ENCODE results near the gene TIMP2.

The TIMP2 gene

DNA sequence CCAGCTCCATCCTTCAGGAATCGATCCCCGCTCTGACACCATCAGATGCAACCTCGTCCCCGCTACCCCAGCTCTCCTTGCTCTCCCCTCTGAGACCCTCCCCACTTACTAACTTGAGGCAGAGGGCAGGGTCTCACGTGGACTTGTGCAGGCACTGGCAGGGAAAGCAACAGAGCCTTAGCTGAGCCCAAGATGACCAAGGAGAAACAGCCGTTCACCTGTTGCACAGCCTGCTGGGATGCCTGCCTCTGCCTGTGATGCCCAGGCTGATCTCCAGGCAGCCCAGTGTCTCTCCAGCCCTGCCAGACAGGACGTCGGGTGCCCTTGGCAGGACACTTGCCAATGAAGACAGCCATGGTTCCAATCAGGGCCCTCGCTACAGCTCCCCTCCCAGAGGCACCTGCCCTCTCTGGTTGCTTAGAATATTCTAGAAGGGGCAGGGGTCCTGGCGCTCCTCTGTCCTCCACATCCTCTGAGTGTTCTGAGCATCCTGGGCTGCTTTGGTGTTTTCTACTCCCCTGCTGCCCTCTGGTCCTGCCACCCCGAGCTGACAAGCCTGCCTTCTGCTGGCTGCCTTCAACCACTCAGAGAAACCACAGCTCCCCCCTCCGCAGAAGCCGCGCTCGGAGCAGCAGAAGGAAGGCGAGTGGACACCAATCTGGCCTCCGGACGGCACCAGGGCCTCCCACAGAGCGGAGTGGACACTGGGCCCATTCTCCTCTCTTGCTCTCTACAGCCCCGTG lies 28.9 kb downstream of the TIMP2 start:
- TF ChIP-seq GATA2 (IDR thresholded peaks at IDR 0.05; ENCODE audit: low read depth, low read length) = no peak
- TF ChIP-seq GATA3 (IDR thresholded peaks at IDR 0.05; ENCODE audit: low read depth, low read length) = no peak

DNA sequence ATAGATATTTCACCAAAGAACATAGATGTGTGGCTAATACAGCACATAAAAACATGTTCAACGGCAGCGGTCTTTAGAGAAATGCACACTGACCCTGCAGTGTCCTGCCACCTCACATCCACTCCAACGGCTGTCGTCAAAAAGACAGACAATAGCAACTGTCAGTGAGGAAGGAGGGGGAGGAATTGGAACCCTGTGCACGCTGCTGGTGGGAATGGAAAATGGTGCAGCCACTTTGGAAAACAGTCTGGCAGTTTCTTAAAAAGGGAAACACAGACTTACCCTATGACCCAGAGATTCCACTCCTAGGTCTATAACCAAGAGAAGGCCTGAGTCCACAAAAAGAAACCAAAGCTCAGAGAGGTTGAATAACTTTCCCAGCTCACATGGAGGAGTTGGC lies 29.9 kb downstream of the TIMP2 start:
- TF ChIP-seq GATA2 (IDR thresholded peaks at IDR 0.05; ENCODE audit: low read depth, low read length) (no peak), GATA3 (IDR thresholded peaks at IDR 0.05; ENCODE audit: low read depth, low read length) (no peak)

DNA sequence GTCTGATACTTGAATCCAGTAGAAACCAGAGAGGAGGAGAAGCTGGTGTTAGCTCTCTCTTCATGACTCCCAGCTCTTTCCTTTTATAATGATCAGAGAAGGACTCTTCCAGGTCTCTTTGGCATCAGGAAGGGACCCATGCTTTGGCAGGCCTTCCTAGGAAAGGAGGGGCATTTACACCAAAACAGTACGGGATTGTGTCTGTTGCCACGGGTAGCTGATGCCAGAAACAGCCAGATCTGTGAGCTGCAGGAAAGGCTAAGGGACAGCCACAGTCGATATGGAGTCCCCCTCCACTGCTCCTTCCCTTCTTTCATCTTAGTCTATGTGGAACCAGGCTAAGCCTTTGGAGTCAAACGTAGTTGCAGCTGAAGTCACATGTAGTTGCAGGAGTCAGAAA lies 31.5 kb downstream of the TIMP2 start:
- TF ChIP-seq GATA2 (IDR thresholded peaks at IDR 0.05; ENCODE audit: low read depth, low read length) = no peak
- TF ChIP-seq GATA3 (IDR thresholded peaks at IDR 0.05; ENCODE audit: low read depth, low read length) = no peak

DNA sequence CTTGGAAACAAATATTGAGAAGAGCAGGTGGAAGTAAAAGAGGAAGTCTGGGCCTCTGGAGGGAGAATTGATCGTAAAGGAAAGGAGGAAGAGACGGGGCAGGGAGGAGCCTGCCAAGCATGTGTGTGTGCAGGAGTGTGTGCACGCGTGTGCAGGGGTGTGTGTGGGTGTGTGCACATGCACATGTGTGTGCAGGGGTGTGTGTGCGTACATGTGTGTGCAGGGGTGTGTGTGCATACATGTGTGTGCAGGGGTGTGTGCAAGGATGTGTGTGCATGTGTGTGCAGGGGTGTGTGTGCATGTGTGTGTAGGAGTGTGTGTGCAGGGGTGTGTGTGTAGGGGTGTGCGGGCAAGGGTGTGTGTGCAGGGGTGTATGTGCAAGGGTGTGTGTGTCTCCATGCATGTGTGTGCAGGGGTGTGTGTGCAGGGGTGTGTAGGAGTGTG lies 32.2 kb downstream of the TIMP2 start:
- TF ChIP-seq GATA3 (IDR thresholded peaks at IDR 0.05; ENCODE audit: low read depth, low read length) (no peak), GATA2 (IDR thresholded peaks at IDR 0.05; ENCODE audit: low read depth, low read length) (no peak)

DNA sequence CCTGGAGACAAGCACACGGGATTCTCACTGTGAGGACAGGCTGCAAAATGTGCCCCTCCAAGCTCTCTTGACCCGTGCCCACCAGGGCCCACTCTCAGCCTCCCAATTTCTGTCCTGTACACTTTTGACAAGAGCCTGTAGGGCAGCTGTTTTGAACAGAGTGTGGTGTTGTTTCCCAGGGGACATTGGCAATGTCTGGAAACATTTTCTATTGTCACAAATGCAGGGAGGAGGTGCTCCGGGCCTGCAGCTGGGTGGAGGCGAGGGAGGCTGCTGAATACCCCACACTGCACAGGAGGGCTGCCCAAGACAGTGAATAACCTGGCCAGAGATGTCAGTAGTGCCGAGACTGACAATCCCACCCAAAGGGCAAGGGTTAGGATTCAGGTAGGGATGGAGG lies 32.7 kb downstream of the TIMP2 start:
- TF ChIP-seq GATA2 (IDR thresholded peaks at IDR 0.05; ENCODE audit: low read depth, low read length) (no peak), GATA3 (IDR thresholded peaks at IDR 0.05; ENCODE audit: low read depth, low read length) (no peak)

DNA sequence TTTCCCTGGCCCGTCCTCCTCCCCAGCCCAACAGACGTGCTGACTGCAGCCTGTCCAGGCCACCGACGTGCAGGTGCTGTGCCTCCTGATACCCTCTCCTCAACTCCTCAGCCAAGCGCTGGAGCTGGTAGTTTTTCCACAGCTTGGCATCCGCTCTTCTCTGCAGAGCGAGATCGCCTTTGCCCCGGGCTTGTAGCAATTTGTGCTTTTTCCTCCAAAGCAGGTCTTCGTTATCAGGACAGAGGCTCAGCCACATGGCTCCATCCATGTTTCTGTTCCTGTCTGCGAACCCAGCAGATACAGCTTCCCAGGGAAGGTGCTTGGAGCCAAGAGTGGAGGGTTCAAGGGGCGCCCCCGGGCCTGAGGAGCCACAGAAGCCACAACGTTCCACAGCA lies 33.1 kb downstream of the TIMP2 start:
- TF ChIP-seq GATA2 (IDR thresholded peaks at IDR 0.05; ENCODE audit: low read depth, low read length) (peak; percentile 88), GATA3 (IDR thresholded peaks at IDR 0.05; ENCODE audit: low read depth, low read length) (no peak)

DNA sequence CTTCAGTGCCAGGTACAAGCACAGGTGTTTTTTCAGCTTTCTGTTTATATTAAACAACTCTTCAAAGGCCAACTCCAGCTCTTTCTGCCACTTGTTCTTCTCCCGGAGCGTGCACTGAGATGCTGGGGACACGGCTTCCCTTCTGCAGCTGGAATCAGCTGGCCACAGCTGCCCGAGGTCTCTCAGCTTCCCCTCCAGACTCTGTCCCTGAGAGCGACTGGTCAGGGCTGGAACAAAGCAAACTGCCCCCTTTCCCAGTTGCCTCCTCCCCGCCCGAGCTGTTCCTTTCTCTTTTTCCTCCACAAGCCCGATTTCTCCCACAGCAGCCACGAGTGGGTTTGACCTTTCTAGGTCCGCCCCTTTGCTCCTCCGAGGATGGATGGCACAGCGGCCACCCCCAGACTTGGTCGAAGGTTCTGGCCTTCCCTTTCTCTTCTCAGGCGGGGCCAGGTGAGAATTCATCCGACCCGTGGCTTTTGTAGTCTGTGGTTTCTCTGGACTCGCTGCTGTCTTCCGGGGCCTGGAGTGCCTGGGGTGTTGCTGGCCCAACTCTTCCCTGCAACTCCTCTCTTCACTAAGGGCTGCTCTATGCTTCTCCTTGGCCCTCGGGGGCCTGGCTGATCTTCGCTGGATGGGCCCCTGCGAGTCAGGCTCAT lies 33.7 kb downstream of the TIMP2 start:
- TF ChIP-seq GATA3 (IDR thresholded peaks at IDR 0.05; ENCODE audit: low read depth, low read length) (no peak), GATA2 (IDR thresholded peaks at IDR 0.05; ENCODE audit: low read depth, low read length) (no peak)

DNA sequence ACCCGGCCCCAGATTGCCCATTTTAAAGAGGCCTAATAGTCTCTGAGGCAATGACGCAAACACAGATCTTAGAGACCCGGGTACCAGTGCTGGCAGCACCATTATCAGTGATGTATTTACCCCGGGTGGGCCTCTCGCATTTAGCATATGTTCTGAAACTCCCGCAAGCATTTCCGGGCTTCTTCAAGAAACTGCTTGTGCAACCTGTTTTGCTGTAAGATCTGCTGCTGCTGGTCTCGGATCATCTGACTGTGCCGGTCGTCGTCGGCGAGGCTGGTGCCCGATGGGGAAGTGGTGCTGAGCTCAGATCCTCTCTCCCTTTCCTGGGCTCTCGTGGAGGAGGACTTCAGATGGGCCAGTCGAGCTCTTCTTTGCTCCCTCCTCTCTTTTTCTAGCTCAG lies 34.7 kb downstream of the TIMP2 start:
- TF ChIP-seq GATA3 (IDR thresholded peaks at IDR 0.05; ENCODE audit: low read depth, low read length) = no peak
- TF ChIP-seq GATA2 (IDR thresholded peaks at IDR 0.05; ENCODE audit: low read depth, low read length) = no peak

DNA sequence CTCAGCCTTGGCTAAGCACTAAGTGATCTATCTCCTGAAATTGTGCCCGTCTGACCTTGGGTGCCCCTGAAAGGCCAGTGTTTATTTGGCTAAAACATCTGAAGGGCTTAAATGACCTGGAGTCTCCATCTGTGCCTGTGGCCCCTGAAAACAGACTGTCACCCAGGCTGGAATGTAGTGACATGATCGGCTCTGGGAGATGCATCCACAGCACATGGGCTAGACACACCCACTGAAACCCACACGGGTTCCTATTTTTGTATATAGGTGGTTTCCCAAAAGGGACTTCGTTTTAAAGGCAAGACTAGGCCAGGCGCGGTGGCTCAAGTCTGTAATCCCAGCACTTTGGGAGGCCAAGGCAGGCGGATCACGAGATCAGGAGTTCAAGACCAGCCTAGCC lies 35.7 kb downstream of the TIMP2 start:
- TF ChIP-seq GATA3 (IDR thresholded peaks at IDR 0.05; ENCODE audit: low read depth, low read length) (no peak), GATA2 (IDR thresholded peaks at IDR 0.05; ENCODE audit: low read depth, low read length) (no peak)

DNA sequence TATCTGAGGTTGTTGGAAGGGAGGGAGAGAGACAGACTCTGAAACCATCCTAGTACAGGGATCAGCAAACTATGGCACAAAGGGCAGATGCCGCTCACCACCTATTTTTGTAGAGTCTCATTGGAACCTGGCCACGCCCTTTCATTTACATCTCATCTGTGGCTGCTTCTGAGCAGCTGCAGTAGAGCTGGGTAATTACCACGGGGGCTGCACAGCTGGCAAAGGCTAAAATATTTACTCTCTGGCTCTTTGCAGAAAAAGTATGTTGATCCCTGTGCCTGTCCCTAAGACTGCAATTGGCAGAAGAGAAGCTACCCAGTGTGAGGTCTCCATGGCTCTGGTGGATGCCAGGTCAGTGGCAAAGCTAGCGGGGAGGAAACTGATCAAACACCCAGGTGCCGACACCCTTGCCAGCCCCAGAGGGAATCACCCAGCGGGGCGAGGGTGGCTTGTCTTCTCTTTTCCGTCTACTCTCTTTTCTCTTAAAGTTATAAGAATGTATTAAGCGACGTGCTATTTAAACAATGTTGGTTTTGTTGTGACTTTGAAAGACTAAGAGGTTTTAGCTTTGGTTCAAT lies 36.2 kb downstream of the TIMP2 start:
- TF ChIP-seq GATA3 (IDR thresholded peaks at IDR 0.05; ENCODE audit: low read depth, low read length) (no peak), GATA2 (IDR thresholded peaks at IDR 0.05; ENCODE audit: low read depth, low read length) (no peak)

DNA sequence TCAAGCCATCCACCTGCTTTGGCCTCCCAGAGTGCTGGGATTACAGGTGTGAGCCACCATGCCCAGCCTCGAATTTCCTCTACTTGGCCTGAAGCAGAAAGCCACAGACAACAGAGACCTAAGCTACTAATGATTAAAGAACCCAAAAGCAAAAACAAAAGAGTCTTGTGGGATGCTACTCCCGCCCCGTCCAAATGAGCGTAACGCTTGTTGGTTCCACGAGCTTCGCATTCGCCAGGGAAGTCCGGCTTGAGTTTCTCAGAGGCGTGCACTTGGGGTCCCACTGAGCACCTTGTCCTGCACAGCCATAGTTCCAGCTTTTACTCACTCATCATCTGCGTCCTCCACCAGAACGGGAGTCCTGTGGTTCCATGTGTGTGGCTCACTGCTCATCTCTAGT lies 38.2 kb downstream of the TIMP2 start:
- TF ChIP-seq GATA2 (IDR thresholded peaks at IDR 0.05; ENCODE audit: low read depth, low read length) (no peak), GATA3 (IDR thresholded peaks at IDR 0.05; ENCODE audit: low read depth, low read length) (no peak)

DNA sequence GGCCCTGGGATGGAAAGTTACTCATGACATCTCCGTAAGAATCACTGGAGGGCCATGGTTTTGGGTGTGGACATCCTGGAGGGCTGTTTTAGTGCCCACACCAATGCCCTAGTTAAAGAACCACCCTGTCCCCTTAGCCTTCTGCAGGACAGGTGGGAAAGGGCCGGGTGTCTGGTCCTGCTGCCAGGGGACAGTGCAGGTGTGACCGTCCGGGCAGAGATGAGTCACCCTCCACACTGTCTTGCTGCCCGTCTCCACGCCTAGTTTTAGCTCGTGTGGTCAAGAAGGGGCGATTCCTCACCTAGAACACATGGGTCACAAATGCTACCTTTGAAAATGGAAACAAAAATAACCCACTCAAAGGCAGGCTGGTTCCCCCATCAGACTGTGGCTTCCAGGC lies 39.2 kb downstream of the TIMP2 start:
- TF ChIP-seq GATA2 (IDR thresholded peaks at IDR 0.05; ENCODE audit: low read depth, low read length) (no peak), GATA3 (IDR thresholded peaks at IDR 0.05; ENCODE audit: low read depth, low read length) (no peak)

DNA sequence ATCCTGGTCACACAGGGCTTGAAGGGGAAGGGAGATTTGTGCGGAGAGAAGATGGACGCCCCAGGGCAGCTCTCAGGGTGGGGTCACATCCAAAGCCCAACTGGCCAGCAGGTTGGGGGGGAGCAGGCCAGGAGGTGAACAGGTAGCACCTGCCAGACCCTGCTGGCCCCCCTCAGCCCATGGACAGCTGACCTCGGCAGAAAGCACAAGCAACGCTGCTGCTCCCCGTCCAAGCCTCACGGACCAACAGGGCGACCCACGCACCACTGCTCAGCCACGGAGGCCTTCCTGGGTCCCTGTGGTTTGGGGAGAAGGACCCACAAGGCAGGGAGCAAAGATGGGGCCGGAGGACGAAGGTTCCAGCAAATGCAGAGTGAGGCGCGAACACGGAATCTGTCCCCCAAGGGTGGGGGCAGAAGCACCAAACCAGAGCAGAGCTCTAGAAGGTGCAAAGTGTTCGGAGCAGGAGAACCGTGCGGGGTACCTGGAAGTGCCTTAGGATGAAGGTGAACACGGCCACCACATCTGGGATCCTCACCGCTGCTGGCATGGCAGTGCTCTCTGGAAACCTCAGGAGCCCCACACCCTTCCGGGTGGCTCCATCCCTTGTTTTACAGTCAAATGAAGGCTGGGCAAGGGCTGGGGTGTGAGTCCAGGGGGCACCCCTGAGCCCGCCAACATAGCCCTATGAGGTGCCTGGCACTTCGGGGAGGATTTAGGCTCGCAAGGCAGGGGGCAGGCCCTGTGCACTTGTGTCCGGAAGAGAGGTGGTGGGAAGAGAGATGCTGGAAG lies 40.1 kb downstream of the TIMP2 start:
- TF ChIP-seq GATA2 (IDR thresholded peaks at IDR 0.05; ENCODE audit: low read depth, low read length) (no peak), GATA3 (IDR thresholded peaks at IDR 0.05; ENCODE audit: low read depth, low read length) (no peak)

DNA sequence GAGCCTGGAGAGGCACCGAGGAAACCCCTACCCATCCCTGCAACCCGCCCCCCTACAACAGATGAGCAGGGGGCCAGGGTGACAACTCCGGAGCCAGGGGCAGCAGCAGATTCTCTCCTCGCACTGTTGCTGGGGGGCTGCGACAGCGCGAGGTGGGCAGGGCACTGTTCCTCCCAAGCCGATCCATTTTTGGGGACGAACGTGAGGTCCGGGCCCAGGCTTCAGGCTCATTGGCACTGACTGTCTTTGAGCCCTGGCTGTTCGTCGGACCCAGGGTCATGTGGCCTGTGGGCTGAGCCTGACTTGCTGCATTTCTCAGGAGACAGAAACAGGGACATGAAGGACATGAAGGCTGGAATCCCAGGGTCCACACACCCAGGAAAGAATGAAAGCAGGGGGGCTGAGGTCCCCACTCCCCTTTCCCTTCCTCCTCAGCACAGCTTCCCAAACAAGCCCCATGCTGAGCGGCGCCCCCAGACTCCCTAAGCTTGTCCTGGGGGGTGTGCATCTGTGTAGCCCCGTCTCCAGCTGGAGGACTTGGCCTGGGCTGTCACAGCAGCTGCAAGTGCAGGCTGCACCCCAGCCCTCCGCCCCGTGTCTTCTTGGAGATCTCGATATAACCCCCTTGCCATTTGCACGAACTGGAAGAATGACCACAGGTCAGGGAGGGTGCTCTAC lies 40.9 kb downstream of the TIMP2 start:
- no peak for TF ChIP-seq GATA3 (IDR thresholded peaks at IDR 0.05; ENCODE audit: low read depth, low read length)
